Neuronal stem cell (in vitro differentiated cells): ENCODE data around the gene C11orf21.

Source experiments
- DNase-seq: peaks from one replicate; pipeline ENCODE4 v3.0.0-alpha.2; 2013; ENCODE audit warnings: low spot score
- H2AFZ ChIP-seq: one replicate; pipeline ENCODE4 v1.6.1; 2013; ENCODE audit warnings: mild to moderate bottlenecking, low read length, inconsistent platforms
- H2AK5ac ChIP-seq: 2 replicates; pipeline ENCODE4 v1.6.1; 2013; ENCODE audit warnings: low read depth, mild to moderate bottlenecking, inconsistent platforms, low read length, moderate library complexity, mixed read lengths
- H2BK120ac ChIP-seq: 2 replicates; pipeline ENCODE4 v1.6.1; 2013; ENCODE audit warnings: low read depth, mild to moderate bottlenecking, inconsistent platforms, low read length, moderate library complexity, mixed read lengths
- H2BK12ac ChIP-seq: one replicate; pipeline ENCODE4 v1.6.1; 2013; ENCODE audit warnings: low read length, inconsistent platforms
- H2BK15ac ChIP-seq: 2 replicates; pipeline ENCODE4 v1.6.1; 2013; ENCODE audit warnings: mild to moderate bottlenecking, low read length, inconsistent platforms, mixed read lengths
- H2BK5ac ChIP-seq: one replicate; pipeline ENCODE4 v1.6.1; 2013; ENCODE audit warnings: inconsistent platforms, mild to moderate bottlenecking, low read length, moderate library complexity
- H3K14ac ChIP-seq: one replicate; pipeline ENCODE4 v1.6.1; 2013; ENCODE audit warnings: low read length, inconsistent platforms
- H3K18ac ChIP-seq: 2 replicates; pipeline ENCODE4 v1.6.1; 2013; ENCODE audit warnings: low read length, inconsistent platforms
- H3K23ac ChIP-seq: 2 replicates; pipeline ENCODE4 v1.6.1; 2013; ENCODE audit warnings: low read depth, mild to moderate bottlenecking, mixed read lengths, low read length, inconsistent platforms; ENCODE audit not compliant: poor library complexity
- H3K27ac ChIP-seq: replicated peaks from 3 replicates; pipeline ENCODE4 v1.5.1; 2013; ENCODE audit warnings: low read length, inconsistent platforms
- H3K27me3 ChIP-seq, 3 experiments: 2 replicates each; pipeline ENCODE4 v1.6.1; 2013; ENCODE audit warnings: low read length in 3 of 3, mild to moderate bottlenecking in 2 of 3, inconsistent platforms in 1 of 3, low read depth in 1 of 3, mixed read lengths in 1 of 3, moderate library complexity in 1 of 3; ENCODE audit not compliant: control insufficient read depth in 3 of 3, insufficient read depth in 3 of 3
- H3K36me3 ChIP-seq, 2 donors: replicated peaks in 1 of 2; 2 replicates each; pipeline ENCODE4 v1.6.1; 2013; ENCODE audit warnings: low read length in 2 of 2; ENCODE audit not compliant: control insufficient read depth in 2 of 2, insufficient read depth in 2 of 2
- H3K4ac ChIP-seq: 2 replicates; pipeline ENCODE4 v1.6.1; 2013; ENCODE audit warnings: inconsistent platforms, mild to moderate bottlenecking, low read length, moderate library complexity
- H3K4me1 ChIP-seq, 2 donors: 1 replicate in 1 of 2; 2 replicates in 1 of 2; pipeline ENCODE4 v1.6.1; 2013; ENCODE audit warnings: low read length in 2 of 2, low read depth in 1 of 2; ENCODE audit not compliant: control insufficient read depth in 2 of 2, insufficient read depth in 1 of 2
- H3K4me2 ChIP-seq: one replicate; pipeline ENCODE4 v1.6.1; 2013; ENCODE audit warnings: mild to moderate bottlenecking, low read length, inconsistent platforms; ENCODE audit not compliant: insufficient read depth, poor library complexity, severe bottlenecking
- H3K4me3 ChIP-seq, 2 donors: 2 replicates each; pipeline ENCODE4 v1.5.1; 2013; ENCODE audit warnings: low read length in 2 of 2, mild to moderate bottlenecking in 2 of 2, inconsistent platforms in 1 of 2, moderate library complexity in 1 of 2
- H3K79me1 ChIP-seq: one replicate; pipeline ENCODE4 v1.6.1; 2013; ENCODE audit warnings: low read depth, mild to moderate bottlenecking, inconsistent platforms, low read length, moderate library complexity
- H3K9ac ChIP-seq: one replicate; pipeline ENCODE4 v1.6.1; 2013; ENCODE audit warnings: mild to moderate bottlenecking, low read depth, low read length, inconsistent platforms; ENCODE audit not compliant: poor library complexity
- H3K9me3 ChIP-seq, 2 donors: replicated peaks in 1 of 2; 2 replicates each; pipeline versions ENCODE3 to v1.6.1; 2013; ENCODE audit warnings: low read length in 2 of 2, mild to moderate bottlenecking in 2 of 2, inconsistent platforms in 1 of 2, low read depth in 1 of 2, mixed read lengths in 1 of 2, moderate library complexity in 1 of 2; ENCODE audit not compliant: control insufficient read depth in 2 of 2, insufficient read depth in 1 of 2
- H4K8ac ChIP-seq: one replicate; pipeline ENCODE4 v1.6.1; 2013; ENCODE audit warnings: low read depth, mild to moderate bottlenecking, inconsistent platforms, low read length, moderate library complexity
- H4K91ac ChIP-seq: one replicate; pipeline ENCODE4 v1.6.1; 2013; ENCODE audit warnings: low read length, low read depth, mild to moderate bottlenecking, inconsistent platforms; ENCODE audit not compliant: poor library complexity
- WGBS, 2 donors: extraction: QIAGEN DNeasy Blood & Tissue Kit; methylation state at CpG; one replicate each; pipeline ENCODE4 v1.1.7; 2013; ENCODE audit warnings: missing lambda C conversion rate in 2 of 2, mixed read lengths in 1 of 2; ENCODE audit not compliant: insufficient read length in 2 of 2, insufficient replicate concordance in 1 of 2; ENCODE audit errors: extremely low coverage in 2 of 2; 5-methylcytosine and 5-hydroxymethylcytosine counted together

Gene C11orf21

GRCh38 chr11:2309251-2310072 is 7.7 kb upstream of the C11orf21 start:
- Histone ChIP-seq H2BK120ac (peak overlapping the region; percentile 16), H4K91ac (no peak overlapping the region), H2BK12ac (no peak overlapping the region), H2AFZ (no peak overlapping the region), H2BK15ac (no peak overlapping the region), H3K36me3 (no peaks in the 10 kb centered on the region), H3K4ac (no peak overlapping the region), H3K9me3 (no peaks in the 10 kb centered on the region), H3K27ac (no peak overlapping the region), H3K14ac (peak overlapping the region; percentile 38), H3K4me1 (peaks cover 5 to 10% of the 10 kb centered on the region in 2 donors), H3K27me3 (no peaks in the 10 kb centered on the region), H4K8ac (no peak overlapping the region), H2AK5ac (peak overlapping the region; percentile 94), H3K23ac (no peak overlapping the region), H3K4me3 (no peak overlapping the region), H3K4me2 (no peak overlapping the region), H3K79me1 (peaks cover 3% of the 10 kb centered on the region), H3K9ac (peak overlapping the region; percentile 60), H3K18ac (peak overlapping the region; percentile 2), H2BK5ac (no peak overlapping the region)
- WGBS, 2 donors: no CpG with 5 or more reads among the region's 19 CpGs
- DNase-seq: no peak

GRCh38 chr11:2308713-2309112 is 7.0 kb upstream of the C11orf21 start:
- no peak overlapping the region for H2AFZ ChIP-seq
- H3K9me3 ChIP-seq: no peaks in the 10 kb centered on the region
- H3K4me3 ChIP-seq: no peak overlapping the region
- H2BK5ac ChIP-seq: no peak overlapping the region
- H4K91ac ChIP-seq: no peak overlapping the region
- H3K27me3 ChIP-seq: no peaks in the 10 kb centered on the region
- peak overlapping the region; percentile 94 for H2AK5ac ChIP-seq
- H2BK12ac ChIP-seq: peak overlapping the region; percentile 10
- no peak for DNase-seq
- peak overlapping the region; percentile 16 for H2BK120ac ChIP-seq
- H4K8ac ChIP-seq: no peak overlapping the region
- peak overlapping the region; percentile 89 for H2BK15ac ChIP-seq
- H3K36me3 ChIP-seq: no peaks in the 10 kb centered on the region
- H3K4me1 ChIP-seq: peaks cover 5 to 13% of the 10 kb centered on the region in 2 donors
- no peak overlapping the region for H3K14ac ChIP-seq
- H3K4ac ChIP-seq: no peak overlapping the region
- H3K23ac ChIP-seq: no peak overlapping the region
- peak overlapping the region; percentile 60 for H3K9ac ChIP-seq
- no CpG with 5 or more reads among the region's 7 CpGs for WGBS, 2 donors
- peaks cover 3% of the 10 kb centered on the region for H3K79me1 ChIP-seq
- H3K18ac ChIP-seq: peak overlapping the region; percentile 38
- no peak overlapping the region for H3K4me2 ChIP-seq
- H3K27ac ChIP-seq: no peak overlapping the region

- Histone ChIP-seq H3K36me3 (no peaks in the 10 kb centered on the region), H3K9ac (peak overlapping the region; percentile 50), H2BK5ac (no peak overlapping the region), H3K4ac (no peak overlapping the region), H3K14ac (no peak overlapping the region), H3K23ac (peak overlapping the region; percentile 65), H4K91ac (no peak overlapping the region), H2AFZ (no peak overlapping the region), H2BK12ac (peak overlapping the region; percentile 99), H3K18ac (peak overlapping the region; percentile 48), H3K9me3 (no peaks in the 10 kb centered on the region), H2BK120ac (peak overlapping the region; percentile 81), H3K27me3 (no peaks in the 10 kb centered on the region), H4K8ac (no peak overlapping the region), H3K4me3 (no peak overlapping the region), H3K4me2 (no peak overlapping the region), H2BK15ac (peak overlapping the region; percentile 25), H2AK5ac (peak overlapping the region; percentile 79), H3K27ac (no peak overlapping the region), H3K4me1 (peaks cover 5 to 13% of the 10 kb centered on the region in 2 donors), H3K79me1 (peaks cover 5% of the 10 kb centered on the region)
- DNase-seq: no peak
- no CpG with 5 or more reads among the region's 23 CpGs for WGBS, 2 donors
Observed at GRCh38 chr11:2307501-2308331, 6.0 kb upstream of the C11orf21 start.
